Fibroblast of pulmonary artery (primary cell): Measurements from ENCODE around the gene IFIT2.

ENCODE experiments used
- DNase-seq: peaks from one replicate; pipeline ENCODE4 v3.0.0-alpha.2; 2010; ENCODE audit warnings: low read depth
- H3K4me3 ChIP-seq: replicated peaks from 2 replicates; pipeline ENCODE4 v1.5.1; 2011; ENCODE audit warnings: low read depth, mild to moderate bottlenecking, control low read depth, low read length, moderate library complexity
- TF ChIP-seq, protein P1 (sequence below): IDR thresholded peaks from 2 replicates; pipeline ENCODE4 v1.5.1; 2011; ENCODE audit warnings: mild to moderate bottlenecking, control low read depth, low read length, inconsistent platforms; ENCODE audit errors: missing control alignments

The IFIT2 gene

DNA sequence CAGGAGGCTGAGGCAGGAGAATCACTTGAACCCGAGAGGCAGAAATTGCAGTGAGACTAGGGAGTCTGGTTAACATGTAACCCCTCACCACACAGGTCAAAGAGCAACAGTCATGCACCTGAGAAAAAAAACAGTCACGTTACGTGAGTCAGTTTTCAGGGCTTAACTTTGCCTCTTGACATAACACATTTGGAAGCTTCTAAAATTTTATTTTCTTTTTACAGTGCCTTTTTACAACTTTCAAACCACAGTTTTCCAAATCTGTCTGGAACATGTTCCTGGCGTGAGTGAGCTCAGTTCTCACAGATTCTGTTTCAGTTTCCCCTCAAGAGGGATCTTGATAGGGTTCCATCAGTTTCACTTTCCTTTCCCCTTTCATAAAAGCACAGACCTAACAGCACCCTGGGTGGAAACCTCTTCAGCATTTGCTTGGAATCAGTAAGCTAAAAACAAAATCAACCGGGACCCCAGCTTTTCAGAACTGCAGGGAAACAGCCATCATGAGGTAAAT is 30.3 kb downstream of the IFIT2 start:
- peak overlapping the region; percentile 50 for H3K4me3 ChIP-seq
- peak; percentile 66 for DNase-seq
- TF ChIP-seq, protein P1, sequence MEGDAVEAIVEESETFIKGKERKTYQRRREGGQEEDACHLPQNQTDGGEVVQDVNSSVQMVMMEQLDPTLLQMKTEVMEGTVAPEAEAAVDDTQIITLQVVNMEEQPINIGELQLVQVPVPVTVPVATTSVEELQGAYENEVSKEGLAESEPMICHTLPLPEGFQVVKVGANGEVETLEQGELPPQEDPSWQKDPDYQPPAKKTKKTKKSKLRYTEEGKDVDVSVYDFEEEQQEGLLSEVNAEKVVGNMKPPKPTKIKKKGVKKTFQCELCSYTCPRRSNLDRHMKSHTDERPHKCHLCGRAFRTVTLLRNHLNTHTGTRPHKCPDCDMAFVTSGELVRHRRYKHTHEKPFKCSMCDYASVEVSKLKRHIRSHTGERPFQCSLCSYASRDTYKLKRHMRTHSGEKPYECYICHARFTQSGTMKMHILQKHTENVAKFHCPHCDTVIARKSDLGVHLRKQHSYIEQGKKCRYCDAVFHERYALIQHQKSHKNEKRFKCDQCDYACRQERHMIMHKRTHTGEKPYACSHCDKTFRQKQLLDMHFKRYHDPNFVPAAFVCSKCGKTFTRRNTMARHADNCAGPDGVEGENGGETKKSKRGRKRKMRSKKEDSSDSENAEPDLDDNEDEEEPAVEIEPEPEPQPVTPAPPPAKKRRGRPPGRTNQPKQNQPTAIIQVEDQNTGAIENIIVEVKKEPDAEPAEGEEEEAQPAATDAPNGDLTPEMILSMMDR: no peak

- TF ChIP-seq, protein P1: no peak
- no peak for DNase-seq
- no peak overlapping the region for H3K4me3 ChIP-seq
Measured at GRCh38 chr10:89335226-89335625, 33.4 kb downstream of the IFIT2 start.

- DNase-seq: no peak
- TF ChIP-seq, protein P1: no peak
- no peak overlapping the region for H3K4me3 ChIP-seq
Measured at GRCh38 chr10:89336241-89336640, 34.4 kb downstream of the IFIT2 start.

DNA sequence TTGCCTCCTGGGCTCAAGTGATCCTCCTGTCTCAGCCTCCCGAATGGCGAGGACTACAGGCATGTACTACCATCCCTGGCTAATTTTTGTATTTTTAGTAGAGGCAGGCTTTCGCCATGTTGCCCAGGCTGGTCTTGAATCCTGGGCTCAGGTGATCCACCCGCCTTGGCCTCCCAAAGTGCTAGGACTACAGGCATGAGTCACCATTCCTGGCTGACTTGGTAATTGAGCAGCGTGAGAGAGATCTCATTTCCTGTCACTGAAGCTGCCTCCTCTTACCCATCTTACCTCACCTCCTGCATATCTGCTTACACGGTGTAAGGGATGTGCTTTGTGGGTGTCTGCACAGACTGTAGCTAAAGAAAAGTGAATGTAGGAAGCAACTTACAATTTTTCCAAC is 35.6 kb downstream of the IFIT2 start:
- TF ChIP-seq, protein P1: no peak
- no peak overlapping the region for H3K4me3 ChIP-seq
- DNase-seq: peak; percentile 53

DNA sequence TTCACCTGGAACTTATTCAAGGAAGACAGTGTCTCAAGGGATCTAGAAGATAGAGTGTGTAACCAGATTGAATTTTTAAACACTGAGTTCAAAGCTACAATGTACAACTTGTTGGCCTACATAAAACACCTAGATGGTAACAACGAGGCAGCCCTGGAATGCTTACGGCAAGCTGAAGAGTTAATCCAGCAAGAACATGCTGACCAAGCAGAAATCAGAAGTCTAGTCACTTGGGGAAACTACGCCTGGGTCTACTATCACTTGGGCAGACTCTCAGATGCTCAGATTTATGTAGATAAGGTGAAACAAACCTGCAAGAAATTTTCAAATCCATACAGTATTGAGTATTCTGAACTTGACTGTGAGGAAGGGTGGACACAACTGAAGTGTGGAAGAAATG is 36.9 kb downstream of the IFIT2 start:
- TF ChIP-seq, protein P1: no peak
- no peak for DNase-seq
- H3K4me3 ChIP-seq: no peak overlapping the region

GRCh38 chr10:89339875-89340274 is 38.0 kb downstream of the IFIT2 start:
- H3K4me3 ChIP-seq: no peak overlapping the region
- TF ChIP-seq, protein P1: no peak
- no peak for DNase-seq

GRCh38 chr10:89341649-89342048 is 39.8 kb downstream of the IFIT2 start:
- DNase-seq: no peak
- H3K4me3 ChIP-seq: no peak overlapping the region
- TF ChIP-seq, protein P1: no peak
